MM.1S (cell line): ENCODE results near the gene ENTPD6.

Experiments used
- EZH2 ChIP-seq: fragments of 300-600 bp; sonication (generic); optimal IDR thresholded peaks from 2 replicates; pipeline ENCODE3; 2017; ENCODE audit warnings: low read depth, mild to moderate bottlenecking, antibody characterized with exemption, low read length, mixed read lengths
- EZH2phosphoT487 ChIP-seq: fragments of 300-600 bp; sonication (generic); IDR thresholded peaks from 2 replicates; pipeline ENCODE4 v1.6.1; 2018; ENCODE audit warnings: antibody characterized with exemption, low read length
- TF ChIP-seq, protein P1 (sequence below): fragments of 300-600 bp; sonication (generic); IDR thresholded peaks from 2 replicates; pipeline ENCODE4 v1.5.1; 2016; ENCODE audit warnings: antibody characterized with exemption, low read length, mixed read lengths

DNA sequence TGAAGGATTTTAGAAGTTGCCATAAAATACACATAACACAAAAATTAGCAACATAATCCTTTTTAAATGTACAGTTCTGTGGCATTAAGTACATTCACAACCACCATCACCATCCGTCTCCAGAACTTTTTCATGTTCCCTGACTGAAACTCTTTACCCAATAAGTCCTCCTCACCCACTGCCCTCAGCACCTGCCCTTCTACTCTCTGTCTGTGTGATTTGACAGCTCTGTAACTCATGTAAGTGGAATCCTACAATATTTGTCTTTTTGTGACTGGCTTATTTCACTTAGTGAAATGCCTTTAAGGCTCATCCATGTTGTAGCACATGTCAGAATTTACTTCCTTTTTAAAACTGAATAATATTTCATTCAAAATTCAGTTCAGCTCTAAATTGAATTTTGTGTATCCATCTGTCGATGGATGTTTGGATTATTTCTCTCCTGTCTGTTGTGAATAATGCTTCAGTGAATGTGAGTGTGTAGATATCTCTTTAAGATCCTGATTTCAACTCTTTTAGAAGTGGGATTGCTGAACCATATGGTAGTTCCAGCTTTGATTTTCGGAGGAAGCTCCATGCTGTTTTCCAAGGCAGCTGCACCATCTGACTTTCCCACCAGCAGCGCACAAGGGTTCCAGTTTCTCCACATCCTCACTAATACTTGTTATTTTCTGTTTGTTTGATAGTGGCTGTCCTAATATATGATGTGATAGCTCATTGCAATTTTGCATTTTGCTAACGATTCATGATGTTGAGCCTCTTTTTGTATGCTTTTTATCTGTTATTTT is 4.2 kb downstream of the ENTPD6 start:
- TF ChIP-seq, protein P1, sequence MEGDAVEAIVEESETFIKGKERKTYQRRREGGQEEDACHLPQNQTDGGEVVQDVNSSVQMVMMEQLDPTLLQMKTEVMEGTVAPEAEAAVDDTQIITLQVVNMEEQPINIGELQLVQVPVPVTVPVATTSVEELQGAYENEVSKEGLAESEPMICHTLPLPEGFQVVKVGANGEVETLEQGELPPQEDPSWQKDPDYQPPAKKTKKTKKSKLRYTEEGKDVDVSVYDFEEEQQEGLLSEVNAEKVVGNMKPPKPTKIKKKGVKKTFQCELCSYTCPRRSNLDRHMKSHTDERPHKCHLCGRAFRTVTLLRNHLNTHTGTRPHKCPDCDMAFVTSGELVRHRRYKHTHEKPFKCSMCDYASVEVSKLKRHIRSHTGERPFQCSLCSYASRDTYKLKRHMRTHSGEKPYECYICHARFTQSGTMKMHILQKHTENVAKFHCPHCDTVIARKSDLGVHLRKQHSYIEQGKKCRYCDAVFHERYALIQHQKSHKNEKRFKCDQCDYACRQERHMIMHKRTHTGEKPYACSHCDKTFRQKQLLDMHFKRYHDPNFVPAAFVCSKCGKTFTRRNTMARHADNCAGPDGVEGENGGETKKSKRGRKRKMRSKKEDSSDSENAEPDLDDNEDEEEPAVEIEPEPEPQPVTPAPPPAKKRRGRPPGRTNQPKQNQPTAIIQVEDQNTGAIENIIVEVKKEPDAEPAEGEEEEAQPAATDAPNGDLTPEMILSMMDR = no peak
- TF ChIP-seq EZH2 (no peak), EZH2phosphoT487 (no peak)
